Hair follicle dermal papilla cell (primary cell): Measurements from ENCODE around the gene TRIM22. TPM values are rescaled to one million over a fixed set of nuclear protein-coding genes. Genes with fewer than 3 reads are reported as not detected.

Experiments
- total RNA-seq: library from RNA; depleted of rRNA; stranded (reverse); fragments of >200 nt; gene quantifications from 2 replicates; pipeline ENCODE4 v1.2.3, GENCODE V29; 2012

The TRIM22 gene, protein sequence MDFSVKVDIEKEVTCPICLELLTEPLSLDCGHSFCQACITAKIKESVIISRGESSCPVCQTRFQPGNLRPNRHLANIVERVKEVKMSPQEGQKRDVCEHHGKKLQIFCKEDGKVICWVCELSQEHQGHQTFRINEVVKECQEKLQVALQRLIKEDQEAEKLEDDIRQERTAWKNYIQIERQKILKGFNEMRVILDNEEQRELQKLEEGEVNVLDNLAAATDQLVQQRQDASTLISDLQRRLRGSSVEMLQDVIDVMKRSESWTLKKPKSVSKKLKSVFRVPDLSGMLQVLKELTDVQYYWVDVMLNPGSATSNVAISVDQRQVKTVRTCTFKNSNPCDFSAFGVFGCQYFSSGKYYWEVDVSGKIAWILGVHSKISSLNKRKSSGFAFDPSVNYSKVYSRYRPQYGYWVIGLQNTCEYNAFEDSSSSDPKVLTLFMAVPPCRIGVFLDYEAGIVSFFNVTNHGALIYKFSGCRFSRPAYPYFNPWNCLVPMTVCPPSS
- total RNA-seq = 143 and 164 TPM in 2 replicates

DNA sequence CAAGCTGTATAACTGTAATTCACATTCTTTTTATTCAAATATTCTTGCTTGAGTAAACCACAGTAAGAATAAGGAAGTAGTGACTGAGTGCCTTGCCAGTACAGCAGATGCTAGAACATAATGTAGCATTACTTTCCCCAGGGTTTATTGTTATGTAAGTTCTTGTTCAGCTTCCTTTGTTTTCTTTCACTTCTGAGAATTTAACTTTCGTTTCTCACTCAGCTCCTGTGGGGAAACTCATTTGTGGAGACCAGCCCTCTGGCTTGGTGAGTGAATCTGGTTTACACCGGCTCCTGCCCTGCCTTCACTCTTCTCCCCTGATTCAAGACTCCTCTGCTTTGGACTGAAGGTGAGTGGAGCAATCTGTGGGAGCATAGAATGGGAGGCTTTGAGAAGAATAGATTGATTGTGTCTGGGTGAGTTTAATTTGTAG is at the start of gene TRIM22:
TSS of gene TRIM22 (plus strand) at position 240 of the 433 bp plus-strand sequence. CDS start 6,443 bp downstream, outside the sequence.

DNA sequence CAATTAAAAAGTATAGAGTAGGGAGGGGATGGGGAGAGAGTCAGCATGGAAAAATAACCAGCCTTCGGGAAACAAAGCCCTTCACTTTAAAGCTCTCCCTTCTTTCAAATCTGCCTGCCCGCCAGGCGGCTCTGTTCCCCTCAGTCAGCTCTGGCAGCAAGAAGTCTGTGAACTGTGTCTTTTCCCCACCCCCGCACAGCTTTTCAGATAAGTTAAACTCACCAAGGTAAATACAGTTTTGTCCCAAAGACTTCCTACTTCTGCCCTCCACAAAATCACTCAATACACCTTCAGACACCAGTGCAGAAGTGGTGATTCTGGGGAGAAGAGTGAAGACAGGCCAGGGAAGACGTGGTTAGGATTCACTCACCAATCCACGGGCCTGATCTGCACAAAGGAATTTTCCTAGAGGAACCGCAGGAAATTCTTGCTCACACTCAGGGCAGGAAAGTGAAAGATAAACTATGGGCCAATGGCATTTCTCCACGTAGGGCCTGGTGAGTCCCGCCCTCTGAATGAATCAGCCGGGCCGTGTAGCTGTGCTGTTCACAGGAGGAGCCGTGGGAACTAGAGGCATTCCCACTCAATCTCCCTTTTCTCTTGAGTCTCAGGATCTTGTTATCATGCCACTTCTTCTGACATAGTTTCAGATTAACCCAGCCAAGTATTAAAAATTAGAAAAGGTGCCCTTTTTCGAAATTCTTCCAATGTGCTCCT is 4.8 kb upstream of the TRIM22 start, which contains the start of gene TRIM5:
TSS of gene TRIM5 (minus strand) at position 429 of the 717 bp plus-strand sequence. CDS start 4,897 bp downstream, outside the sequence.

DNA sequence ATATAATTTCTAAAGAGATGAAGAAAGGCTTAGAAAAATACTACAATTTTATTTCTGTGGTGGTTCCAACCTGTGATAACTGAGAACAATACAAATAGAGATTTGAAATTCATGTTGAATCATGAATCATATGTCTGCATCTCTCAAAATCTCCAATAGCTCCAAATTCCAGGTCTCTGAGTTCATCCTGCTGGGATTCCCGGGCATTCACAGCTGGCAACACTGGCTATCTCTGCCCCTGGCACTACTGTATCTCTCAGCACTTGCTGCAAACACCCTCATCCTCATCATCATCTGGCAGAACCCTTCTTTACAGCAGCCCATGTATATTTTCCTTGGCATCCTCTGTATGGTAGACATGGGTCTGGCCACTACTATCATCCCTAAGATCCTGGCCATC is 46.8 kb downstream of the TRIM22 start, which contains the start of gene OR56B1:
TSS of gene OR56B1 (plus strand) at position 53 of the 400 bp plus-strand sequence. CDS start at position 122, 69 bp downstream.

DNA sequence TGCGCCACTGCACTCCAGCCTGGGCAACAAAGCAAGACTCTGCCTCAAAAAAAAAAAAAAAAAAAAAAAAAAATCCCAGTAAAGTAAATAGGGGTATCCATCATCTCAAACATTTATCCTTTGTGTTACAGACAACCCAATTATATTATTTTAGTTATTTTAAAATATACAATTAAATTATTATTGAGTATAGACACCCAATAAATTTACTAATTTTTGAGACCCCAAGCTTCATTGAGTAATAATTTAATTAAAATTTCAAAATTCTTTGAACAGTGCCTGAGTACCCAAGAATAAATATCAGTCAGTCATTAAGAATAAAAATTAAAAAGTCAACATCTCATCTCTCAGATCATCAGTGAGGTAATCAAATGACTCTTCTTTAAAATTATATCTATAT is 64.4 kb downstream of the TRIM22 start, which contains the start of gene OR52N4:
TSS of gene OR52N4 (plus strand) at position 301 of the 400 bp plus-strand sequence. CDS start 498 bp downstream, outside the sequence.

Other genes with a start within 250 kb of the TRIM22 start
- gene OR51I1, start 248.3 kb upstream of the TRIM22 start, total RNA-seq = not detected in 2 replicates
- not detected in 2 replicates for gene OR51I2, start 240.5 kb upstream of the TRIM22 start, total RNA-seq
- gene OR52D1, start 201.1 kb upstream of the TRIM22 start, total RNA-seq = not detected in 2 replicates
- gene UBQLN3, start 179.8 kb upstream of the TRIM22 start, total RNA-seq = 0.12 and 0.16 TPM in 2 replicates
- gene UBQLNL, start 173.1 kb upstream of the TRIM22 start, total RNA-seq = 0.32 and 0.49 TPM in 2 replicates
- 0.81 TPM in 1 of 2 replicates, not detected in the other for gene OR52H1, start 141.2 kb upstream of the TRIM22 start, total RNA-seq
- gene OR52B6, start 108.9 kb upstream of the TRIM22 start, total RNA-seq = not detected in 2 replicates
- gene TRIM6, start 93.2 kb upstream of the TRIM22 start, total RNA-seq = 4.5 and 8.3 TPM in 2 replicates
- 6.8 and 11.2 TPM in 2 replicates for gene TRIM34, start 64.8 kb upstream of the TRIM22 start, total RNA-seq
- gene TRIM5, start 4.7 kb upstream of the TRIM22 start, total RNA-seq = 30.7 and 32.6 TPM in 2 replicates
- 0.12 TPM in 1 of 2 replicates, not detected in the other for gene OR56B1, start 46.7 kb downstream of the TRIM22 start, total RNA-seq
- gene OR52N4, start 64.5 kb downstream of the TRIM22 start, total RNA-seq = not detected in 2 replicates
- not detected in 2 replicates for gene OR52N5, start 93.6 kb downstream of the TRIM22 start, total RNA-seq
- not detected in 2 replicates for gene OR52N1, start 101.5 kb downstream of the TRIM22 start, total RNA-seq
- gene OR52N2, start 119.1 kb downstream of the TRIM22 start, total RNA-seq = not detected in 2 replicates
- not detected in 2 replicates for gene OR52E6, start 152.1 kb downstream of the TRIM22 start, total RNA-seq
- gene OR52E8, start 167.9 kb downstream of the TRIM22 start, total RNA-seq = not detected in 2 replicates
- gene OR52E4, start 190.8 kb downstream of the TRIM22 start, total RNA-seq = not detected in 2 replicates
- not detected in 2 replicates for gene OR52E5, start 203.4 kb downstream of the TRIM22 start, total RNA-seq